HG02973 (cell line): ENCODE data around the gene TP73.
"Not testable (repeated sequence)": the region's sequence is repeated elsewhere in the genome, so short reads cannot be mapped to it uniquely, and the experiment has no call there.

Source experiments
- ATAC-seq: cut with Tn5 transposase; IDR thresholded peaks from one replicate; pipeline ENCODE4 v1.9.1; 2021; ENCODE audit warnings: moderate library complexity; ENCODE audit not compliant: unreplicated experiment

The TP73 gene

DNA sequence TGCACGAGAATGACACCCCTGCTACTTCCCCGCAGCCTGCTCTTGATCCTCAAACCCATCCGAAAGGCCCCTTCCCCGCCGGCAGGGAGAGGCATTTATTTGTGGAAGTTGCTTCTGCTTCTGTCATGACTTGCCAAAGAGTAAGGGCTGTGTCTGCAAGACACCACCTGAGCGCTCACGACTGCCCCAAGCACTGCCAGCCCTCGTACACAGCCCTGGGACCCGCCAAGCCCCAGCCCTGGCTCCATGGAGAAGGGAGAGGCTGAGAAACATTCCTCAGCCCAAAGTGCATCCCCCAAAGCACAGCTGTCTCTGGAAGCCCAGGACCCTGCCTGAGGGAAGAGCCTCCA, 33.8 kb upstream of the TP73 start:
- ATAC-seq, result no peak

DNA sequence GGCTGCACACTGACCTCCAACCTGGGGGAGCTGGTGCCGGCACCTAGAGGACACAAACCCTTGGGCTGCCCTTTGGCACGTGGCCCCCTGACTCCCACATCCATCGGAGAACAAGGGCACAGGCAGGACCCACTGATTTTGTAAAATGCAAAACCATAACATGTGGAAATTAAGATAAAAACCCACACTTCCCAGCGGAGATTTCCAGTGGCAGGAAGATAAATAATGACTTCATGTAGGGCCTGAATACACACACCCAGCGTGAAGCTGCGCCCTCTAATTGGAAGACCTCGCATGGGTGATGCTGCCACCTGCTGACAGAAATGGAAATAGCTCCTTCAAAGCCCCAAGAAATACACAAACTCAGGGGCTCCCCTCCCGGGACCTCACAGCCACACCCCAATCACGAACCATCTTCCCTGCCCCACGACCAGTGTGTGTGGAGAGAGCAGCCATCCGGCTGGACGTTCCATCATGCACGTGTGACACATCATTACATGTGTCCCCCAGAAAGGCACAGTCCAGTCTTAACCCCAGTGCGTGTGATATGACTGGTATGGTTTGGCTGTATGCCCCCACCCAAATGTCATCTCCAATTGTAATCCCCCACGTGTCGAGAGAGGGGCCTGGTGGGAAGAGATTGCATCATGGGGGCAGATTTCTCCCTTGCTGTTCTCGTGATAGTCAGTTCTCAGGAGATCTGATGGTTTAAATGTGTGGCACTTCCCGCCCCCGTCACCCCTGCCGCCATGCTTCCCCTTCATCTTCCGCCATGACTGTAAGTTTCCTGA, 33.2 kb upstream of the TP73 start:
- ATAC-seq, result no peak

DNA sequence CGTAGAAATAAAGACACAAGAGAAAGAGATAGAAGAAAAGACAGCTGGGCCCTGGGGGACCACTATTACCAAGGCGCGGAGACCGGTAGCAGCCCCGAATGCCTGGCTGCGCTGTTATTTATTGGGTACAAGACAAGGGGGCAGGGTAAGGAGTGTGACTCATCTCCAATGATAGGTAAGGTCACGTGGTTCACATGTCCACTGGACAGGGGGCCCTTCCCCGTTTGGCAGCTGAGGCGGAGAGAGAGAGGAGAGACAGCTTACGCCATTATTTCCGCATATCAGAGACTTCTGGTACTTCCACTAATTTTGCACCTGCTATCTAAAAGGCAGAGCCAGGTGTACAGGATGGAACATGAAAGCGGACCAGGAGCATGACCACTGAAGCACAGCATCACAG, 31.6 kb upstream of the TP73 start:
- no peak for ATAC-seq

DNA sequence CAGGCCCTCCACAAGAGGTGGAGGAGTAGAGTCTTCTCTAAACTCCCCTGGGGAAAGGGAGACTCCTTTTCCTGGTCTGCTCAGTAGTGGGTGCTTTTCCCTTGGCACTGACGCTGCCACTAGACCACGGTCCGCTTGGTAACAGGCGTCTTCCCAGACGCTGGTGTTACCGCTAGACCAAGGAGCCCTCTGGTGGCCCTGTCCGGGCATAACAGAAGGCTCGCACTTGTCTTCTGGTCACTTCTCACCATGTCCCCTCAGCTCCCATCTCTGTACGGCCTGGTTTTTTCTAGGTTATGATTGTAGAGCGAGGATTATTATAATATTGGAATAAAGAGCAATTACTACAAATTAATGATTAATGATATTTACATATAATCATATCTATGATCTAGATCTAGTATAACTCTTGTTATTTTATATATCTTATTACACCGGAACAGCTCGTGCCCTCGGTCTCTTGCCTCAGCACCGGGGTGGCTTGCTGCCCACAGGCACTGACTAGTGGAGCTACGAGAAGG, 31.1 kb upstream of the TP73 start:
- not testable (repeated sequence) for ATAC-seq

DNA sequence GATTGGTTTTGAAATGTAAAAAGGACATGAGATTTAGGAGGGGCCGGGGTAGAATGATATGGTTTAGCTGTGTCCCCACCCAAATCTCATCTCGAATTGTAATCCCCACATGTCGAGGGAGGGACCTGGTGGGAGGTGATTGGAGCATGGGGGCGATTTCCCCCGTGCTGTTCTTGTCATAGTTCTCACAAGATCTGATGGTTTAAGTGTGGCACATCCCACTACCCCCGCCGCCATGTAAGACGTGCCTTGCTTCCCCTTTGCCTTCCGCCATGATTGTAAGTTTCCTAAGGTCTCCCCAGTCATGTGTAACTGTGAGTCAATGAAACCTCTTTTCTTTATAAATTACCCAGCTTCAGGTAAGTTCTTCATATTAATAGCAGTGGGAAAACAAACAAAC, 30.2 kb upstream of the TP73 start:
- ATAC-seq, result not testable (repeated sequence)

DNA sequence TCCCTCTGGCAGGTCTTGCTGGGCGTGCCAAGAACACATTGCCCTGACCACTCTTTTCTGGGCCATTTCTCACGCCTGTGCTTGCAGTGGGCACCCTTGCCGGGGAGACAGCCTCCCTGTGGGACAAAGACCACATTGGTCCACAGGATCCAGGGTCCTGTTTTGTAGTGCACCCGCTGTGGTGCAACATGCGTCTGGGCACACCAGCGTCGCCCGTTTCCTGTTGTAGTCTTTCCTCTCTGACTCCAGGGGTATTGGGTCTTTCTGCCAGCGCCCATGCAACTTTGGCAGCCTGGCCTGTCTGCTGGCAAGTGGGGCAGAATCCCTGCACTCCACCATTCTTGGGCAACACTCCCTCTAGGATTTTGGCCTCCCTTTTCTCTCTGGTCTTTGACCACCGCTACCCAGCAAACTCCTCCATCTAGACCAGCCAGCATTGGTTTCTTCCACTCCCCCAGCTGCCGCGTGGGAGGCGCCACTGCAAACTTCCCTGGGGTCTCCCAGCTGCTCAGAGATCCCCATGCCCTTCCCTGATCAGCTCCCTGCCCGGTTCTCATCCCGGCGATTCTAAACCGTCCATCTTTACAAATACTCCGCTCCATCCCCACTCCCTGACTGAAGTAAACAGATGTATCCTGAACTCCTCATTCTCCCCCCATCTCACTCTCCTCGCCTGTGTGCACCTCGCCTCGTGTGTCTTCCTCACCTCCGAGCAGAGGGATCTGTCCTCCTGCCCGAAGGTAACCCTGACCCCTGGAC, 28.7 kb upstream of the TP73 start:
- no peak for ATAC-seq

DNA sequence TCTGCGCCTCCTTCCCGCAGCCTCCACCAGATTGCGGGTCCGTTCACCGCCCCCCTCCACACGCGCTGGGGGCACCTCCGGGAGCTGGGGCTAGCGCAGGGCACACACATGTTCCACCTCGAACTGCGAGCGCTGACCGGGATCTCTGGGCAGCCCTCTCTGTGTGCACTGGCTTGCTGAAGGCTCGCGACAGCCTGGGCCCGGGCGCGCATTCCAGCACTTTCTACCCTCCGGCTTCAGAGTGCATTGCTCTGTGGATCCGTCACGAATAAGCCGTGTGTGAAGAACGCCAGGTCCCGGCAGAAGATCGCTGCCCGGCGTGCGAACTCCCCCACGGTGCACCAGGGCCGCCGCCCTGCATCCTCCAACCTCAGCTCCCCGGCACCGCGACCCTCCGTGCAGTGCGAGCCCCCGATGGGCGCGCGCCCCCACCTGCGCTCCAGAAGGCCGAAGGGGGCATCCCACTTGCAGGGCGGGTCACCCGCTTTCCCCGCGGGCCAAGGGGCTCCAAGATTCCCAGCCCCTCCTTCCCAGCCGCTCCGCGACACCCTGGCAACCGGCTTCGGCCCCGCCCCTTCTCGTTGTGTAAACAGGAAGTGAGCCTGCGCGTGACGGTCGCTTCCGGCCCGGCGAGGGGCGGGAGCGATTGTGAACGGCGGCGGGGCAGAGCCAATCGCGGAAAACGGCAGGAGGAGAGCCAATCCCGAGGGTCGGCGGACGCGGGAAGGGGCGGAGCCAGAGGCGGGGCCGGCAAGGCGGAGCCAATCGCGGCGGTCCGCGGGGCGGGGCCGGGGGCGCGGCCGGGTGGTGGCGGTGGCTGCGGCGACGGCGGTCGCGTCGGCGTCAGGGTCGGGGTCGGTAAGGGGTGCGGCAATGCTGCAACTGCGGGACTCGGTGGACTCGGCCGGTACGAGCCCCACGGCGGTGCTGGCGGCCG, 27.8 kb upstream of the TP73 start, which contains the start of gene TPRG1L:
Gene TPRG1L, plus strand, starts transcription at position 816 of the 937 bp plus-strand sequence. Its CDS starts 58 bp downstream, at position 874.
- peak; percentile 90 for ATAC-seq

DNA sequence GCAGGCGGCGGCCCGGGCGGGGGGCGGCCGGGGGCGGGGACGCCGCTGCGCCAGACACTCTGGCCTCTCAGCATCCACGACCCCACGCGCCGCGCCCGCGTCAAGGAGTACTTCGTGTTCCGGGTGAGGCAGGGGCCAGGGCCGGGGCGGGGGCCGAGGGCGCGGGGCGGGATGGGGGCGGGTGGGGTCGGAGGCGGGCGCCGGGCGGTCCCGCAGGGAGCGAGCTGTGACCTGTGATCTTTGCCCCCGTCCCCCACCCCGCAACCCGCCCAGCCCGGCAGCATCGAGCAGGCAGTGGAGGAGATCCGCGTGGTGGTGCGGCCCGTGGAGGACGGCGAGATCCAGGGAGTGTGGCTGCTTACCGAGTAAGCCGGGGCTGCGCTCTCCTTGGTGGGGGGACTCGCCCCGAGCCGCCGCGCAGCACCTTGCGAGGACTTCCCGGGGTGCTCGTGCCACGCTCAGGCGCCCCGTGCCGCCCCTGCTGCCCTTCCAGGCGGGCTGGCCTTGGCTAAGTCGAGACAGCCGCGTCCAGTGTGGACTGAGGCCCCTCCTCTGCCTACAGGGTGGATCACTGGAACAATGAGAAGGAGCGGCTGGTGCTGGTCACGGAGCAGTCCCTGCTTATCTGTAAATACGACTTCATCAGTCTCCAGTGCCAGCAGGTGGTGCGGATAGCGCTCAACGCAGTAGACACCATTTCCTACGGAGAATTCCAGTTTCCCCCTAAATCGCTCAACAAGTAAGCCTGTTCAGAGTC, 27.0 kb upstream of the TP73 start:
- peak; percentile 8 for ATAC-seq

DNA sequence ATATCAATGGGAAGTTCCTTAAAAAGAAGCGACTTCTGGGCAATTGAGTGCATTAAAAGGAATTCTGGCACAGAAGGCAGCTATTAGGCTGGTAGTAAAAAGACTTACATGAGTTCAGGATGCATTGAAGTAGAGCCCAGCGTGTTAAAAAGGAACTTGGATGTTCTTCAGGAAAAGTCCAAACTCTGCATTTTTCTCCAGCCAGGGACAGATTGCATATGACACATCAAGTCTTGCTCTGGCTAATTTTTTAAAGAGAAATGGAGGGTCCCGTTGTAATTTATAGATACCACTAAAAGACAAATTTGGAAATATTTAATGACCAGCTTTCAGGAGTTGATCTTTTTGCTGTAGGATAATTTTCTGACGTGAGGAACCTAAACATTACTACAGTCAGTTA, 26.3 kb upstream of the TP73 start:
- no peak for ATAC-seq

DNA sequence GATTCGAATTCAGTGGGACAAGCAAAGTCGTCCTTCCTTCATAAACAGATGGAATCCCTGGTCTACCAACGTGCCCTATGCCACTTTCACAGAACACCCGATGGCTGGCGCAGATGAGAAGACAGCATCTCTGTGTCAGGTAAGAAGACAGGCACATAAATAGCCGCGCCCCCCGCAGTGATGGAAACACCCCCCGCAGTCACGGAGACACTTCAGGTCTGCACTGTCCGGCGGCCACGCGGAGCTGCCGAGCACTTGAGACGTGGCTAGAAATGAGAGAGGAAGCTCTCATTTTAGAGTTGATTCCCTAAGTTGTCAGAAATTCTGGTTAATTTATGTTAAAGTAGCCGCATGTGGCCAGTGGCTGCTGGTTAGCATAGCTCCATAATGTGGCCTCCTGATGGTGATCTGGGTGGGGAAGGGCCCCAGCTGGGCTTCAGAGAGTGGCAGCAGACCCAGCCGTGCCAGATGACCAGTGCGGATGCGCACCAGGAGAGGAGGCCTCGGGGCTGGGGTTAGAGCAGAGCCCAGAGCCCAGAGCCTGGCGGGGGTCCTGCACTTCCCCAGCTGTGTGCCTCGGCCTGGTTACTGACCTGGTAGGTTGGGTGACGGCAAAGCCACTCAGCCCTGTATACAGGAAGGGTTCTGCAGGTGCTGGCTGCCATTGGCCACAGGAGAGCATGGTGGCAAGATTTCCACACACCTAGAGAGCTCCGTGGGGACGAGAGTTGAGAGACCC, 24.6 kb upstream of the TP73 start:
- no peak for ATAC-seq

DNA sequence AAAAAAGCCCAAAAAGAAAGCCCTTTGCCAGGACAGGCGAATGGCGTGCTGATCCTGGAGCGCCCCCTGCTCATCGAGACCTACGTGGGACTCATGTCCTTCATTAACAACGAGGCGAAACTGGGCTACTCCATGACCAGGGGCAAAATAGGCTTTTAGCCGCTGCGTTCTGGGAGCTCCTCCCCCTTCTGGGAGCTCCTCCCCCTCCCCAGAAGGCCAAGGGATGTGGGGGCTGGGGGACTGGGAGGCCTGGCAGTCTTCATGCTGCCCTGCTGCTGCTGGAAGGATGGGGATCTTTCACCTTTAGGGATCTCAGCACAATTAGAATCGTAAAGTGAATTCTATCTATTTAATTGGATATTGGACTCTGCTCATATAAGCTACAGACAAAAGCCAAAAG, 23.9 kb upstream of the TP73 start:
- no peak for ATAC-seq

DNA sequence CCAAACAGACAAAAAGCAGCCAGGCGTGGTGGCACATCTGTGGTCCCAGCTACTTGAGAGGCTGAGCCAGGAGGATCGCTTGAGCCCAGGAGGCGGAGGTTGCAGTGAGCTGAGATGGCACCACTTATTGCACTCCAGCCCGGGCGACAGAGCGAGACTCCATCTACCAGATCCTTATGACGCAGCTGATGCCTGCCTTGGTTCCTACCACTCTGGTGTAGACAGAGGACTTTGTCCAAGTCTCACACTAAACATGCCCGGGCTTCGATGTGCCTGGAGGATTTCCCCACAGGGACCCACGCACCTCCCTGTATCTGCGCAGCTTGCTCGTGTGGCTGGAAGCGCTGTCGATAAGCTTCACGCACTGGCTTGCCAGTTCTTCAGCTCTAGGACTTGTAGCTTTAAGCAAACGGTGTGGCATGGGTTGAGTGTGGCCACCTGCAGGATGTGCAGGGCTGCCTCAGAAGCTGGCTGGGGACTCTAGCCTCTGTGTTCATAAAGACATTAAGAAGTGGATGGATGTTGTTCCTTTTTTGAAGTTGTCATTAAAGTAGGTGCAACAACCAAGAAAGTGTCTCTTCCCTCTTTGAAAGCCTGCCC, 22.7 kb upstream of the TP73 start:
- no peak for ATAC-seq

DNA sequence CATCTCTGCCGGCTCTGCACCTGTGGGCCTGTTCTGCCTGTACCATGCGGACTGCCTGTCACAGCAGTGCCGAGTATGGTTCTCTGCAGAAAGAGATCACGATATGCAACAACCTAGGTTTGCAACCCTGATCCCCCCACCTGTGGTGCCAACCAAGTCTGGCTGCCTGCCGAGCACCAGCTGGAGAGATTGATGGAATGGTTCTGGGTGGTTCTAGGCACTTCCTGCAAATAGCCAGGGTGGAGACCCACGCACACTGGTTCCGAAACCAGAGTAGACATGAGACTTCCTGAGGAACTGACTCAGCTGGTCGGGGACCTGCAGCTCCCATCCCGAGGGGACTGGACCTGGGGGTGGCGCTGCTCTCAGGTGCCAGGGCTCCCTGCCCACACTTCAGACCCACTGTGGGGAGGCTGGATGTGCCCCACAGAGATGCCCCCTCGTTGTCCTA, 22.1 kb upstream of the TP73 start:
- no peak for ATAC-seq

DNA sequence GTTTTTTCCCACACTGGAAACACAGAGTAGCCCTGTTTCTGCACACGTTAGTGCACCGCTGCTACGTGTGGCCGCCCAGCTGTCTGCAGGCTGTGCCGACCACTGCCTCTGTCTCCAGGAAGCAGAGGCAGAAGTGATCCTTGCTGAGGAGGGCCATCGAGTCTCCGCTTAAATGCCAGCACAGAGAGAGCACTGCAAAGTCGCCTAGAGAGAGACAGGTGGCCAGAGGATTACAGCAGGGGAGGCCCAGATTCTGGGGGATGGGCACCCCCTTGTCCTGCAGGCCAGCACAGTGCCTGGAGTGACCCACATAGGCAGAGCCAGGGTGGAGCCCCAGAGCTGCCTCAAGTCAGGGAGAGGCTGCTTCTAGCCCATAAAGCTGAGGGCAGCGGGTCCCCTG, 21.4 kb upstream of the TP73 start:
- no peak for ATAC-seq

DNA sequence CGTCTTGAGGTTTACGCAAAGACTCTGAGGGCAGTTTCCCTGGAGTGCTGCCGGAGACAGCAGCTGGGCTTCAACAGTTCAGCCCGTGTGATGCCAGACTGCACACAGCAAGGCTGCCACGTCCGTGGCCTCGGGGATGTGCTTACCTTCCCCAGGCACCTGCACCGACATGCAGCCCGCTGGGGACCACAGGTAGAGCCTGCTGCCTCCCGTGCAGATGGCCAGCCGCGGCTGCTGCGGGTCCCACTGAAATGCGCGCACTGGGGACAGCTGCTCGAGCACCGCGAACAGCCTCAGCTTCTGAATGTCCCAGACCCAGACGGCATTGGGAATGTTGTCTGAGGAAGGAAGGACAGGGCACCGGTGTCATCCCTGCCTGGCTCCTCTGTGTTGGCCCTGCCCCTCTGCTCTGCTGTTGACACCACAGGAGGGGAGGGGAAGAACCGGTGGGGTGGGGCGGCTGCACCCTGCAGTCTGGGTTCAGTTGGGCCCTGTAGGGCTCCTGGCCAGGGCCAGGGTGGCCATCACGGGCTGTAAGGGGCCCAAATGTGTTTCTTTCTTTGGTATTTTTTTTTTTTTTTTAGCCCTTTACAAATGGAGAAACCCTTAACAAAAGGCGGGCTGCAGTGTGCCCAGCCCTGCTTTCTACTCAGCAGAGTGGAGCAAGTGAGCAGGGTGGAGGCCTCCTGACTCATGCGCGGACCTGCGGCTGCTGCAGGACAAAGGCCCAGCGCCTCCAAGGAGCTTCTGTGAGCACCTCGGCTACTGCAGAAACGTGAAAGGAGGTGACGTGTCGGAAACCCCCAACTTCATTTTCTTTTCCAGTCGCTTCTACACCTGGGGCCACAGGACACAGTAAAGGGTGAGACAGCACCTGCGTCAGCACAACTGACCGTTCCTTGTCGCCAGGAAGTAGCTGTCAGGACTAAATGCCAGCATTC, 20.7 kb upstream of the TP73 start:
- ATAC-seq, result no peak

DNA sequence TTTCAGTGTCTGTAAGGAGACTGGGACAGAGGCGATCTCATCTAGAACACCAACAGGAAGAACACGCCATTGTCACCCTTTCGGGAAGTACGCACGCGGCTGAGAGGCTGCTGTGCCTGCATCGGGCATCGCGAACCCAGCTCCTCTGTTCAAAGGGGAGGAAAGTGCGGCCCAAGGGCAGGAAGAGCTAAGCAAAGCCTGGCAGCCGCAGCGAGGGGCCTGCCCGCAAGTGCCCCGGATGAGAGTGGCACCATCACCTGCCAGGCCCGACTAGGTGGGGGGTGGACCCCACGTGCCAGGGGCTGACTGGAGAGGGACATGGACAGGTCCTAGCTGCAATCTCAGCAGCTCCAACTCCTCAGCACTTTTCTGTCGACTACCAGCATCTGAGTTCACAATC, 20.0 kb upstream of the TP73 start:
- no peak for ATAC-seq

DNA sequence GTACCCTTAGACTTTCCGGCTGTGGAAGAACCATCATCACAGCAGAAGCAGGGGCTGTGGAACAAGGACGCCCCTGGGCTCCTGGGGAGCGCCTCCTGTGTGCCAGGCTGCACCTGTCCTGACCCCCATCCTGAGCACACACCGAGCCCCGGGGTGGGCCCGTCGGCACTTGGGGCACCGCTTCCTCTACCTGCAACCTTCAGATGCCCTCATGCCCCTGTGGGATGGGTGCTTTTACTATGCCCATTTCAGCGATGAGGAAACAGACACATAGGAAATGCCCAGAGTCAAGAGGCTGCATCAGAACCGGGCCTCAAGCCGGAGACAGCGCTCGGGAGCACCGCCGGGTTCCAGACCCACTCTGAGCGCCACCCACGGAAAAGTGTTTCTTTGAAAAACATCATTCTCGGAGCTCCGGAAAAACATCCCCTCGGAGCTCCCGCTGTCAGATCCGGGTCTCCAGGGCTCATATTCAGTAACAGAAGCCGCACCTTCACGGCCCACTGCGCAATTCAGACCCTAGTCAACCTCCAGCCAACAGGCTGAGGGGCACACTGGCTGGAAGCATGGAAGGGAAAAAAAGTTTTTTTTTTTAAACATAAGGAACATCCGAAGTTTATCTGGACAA, 19.5 kb upstream of the TP73 start:
- ATAC-seq, result no peak
